ENCODE data around the gene ELAC2. TPM values are rescaled to one million over a fixed set of nuclear protein-coding genes. Genes with fewer than 3 reads are reported as not detected.

The ELAC2 gene
- polyA plus RNA-seq, 1 donor from 2014 or later = 34.6 TPM

DNA sequence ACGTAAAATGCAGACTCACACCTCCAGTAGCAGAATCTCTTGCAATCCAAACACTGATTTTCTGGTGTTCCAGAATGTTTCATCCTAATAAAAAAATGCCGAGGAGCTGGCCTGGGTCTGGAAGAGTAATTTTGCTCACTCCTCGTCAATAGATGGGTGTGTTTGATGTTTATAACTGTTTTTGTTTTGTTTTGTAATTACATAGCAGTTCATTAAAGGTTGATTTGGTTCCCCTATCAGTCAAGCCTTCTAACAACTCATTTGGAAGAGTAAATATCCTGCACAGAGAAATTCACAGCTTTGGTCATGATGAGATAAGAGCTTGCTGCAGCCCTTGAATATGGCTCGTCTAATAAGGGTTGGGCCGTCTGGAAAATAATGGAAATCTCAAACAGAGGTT, 36.8 kb upstream of the ELAC2 start:
- TF ChIP-seq MXI1 (conservative IDR thresholded peaks at IDR 0.05; ENCODE audit: poor library complexity, severe bottlenecking) (no peak), CTCF (IDR thresholded peaks at IDR 0.05; ENCODE audit: poor library complexity, severe bottlenecking) (no peak), RAD21 (conservative IDR thresholded peaks at IDR 0.05) (no peak)
- Histone ChIP-seq H3K27me3 (ENCODE audit: insufficient read depth, low read depth, low read length) (no peaks in the 10 kb centered on the region), H3K9me2 (ENCODE audit: insufficient read depth, low read length) (no peaks in the 10 kb centered on the region), H3K79me2 (replicated peaks; ENCODE audit: insufficient read depth, low read length) (no peaks in the 10 kb centered on the region), H3K9ac (ENCODE audit: low read length) (no peak overlapping the region), H2AFZ (ENCODE audit: low read depth, low read length) (no peak overlapping the region), H3F3A (ENCODE audit: insufficient read depth, low read length, poor library complexity, severe bottlenecking) (no peaks in the 10 kb centered on the region), H3K36me3 (ENCODE audit: insufficient read depth, low read length) (no peaks in the 10 kb centered on the region), H3K4me3 (ENCODE audit: low read length) (no peak overlapping the region), H4K20me1 (ENCODE audit: insufficient read depth) (no peaks in the 10 kb centered on the region), H3K9me3 (ENCODE audit: low read length) (no peaks in the 10 kb centered on the region), H3K4me2 (ENCODE audit: low read length) (no peak overlapping the region), H3K27ac (ENCODE audit: low read length) (no peak overlapping the region)

GRCh38 chr17:13051915-13052314, 34.1 kb upstream of the ELAC2 start:
- Histone ChIP-seq H3K27me3 (ENCODE audit: insufficient read depth, low read depth, low read length) (no peaks in the 10 kb centered on the region), H3K9me2 (ENCODE audit: insufficient read depth, low read length) (no peaks in the 10 kb centered on the region), H3K36me3 (ENCODE audit: insufficient read depth, low read length) (no peaks in the 10 kb centered on the region), H3K9ac (ENCODE audit: low read length) (no peak overlapping the region), H3F3A (ENCODE audit: insufficient read depth, low read length, poor library complexity, severe bottlenecking) (no peaks in the 10 kb centered on the region), H4K20me1 (ENCODE audit: insufficient read depth) (no peaks in the 10 kb centered on the region), H3K27ac (ENCODE audit: low read length) (no peak overlapping the region), H3K4me2 (ENCODE audit: low read length) (no peak overlapping the region), H3K9me3 (ENCODE audit: low read length) (no peaks in the 10 kb centered on the region), H3K79me2 (replicated peaks; ENCODE audit: insufficient read depth, low read length) (no peaks in the 10 kb centered on the region), H3K4me3 (ENCODE audit: low read length) (no peak overlapping the region), H2AFZ (ENCODE audit: low read depth, low read length) (no peak overlapping the region)
- no peak for TF ChIP-seq MXI1 (conservative IDR thresholded peaks at IDR 0.05; ENCODE audit: poor library complexity, severe bottlenecking)
- no peak for TF ChIP-seq TAF1 (IDR thresholded peaks at IDR 0.05; ENCODE audit: low read depth)
- TF ChIP-seq, protein P1, sequence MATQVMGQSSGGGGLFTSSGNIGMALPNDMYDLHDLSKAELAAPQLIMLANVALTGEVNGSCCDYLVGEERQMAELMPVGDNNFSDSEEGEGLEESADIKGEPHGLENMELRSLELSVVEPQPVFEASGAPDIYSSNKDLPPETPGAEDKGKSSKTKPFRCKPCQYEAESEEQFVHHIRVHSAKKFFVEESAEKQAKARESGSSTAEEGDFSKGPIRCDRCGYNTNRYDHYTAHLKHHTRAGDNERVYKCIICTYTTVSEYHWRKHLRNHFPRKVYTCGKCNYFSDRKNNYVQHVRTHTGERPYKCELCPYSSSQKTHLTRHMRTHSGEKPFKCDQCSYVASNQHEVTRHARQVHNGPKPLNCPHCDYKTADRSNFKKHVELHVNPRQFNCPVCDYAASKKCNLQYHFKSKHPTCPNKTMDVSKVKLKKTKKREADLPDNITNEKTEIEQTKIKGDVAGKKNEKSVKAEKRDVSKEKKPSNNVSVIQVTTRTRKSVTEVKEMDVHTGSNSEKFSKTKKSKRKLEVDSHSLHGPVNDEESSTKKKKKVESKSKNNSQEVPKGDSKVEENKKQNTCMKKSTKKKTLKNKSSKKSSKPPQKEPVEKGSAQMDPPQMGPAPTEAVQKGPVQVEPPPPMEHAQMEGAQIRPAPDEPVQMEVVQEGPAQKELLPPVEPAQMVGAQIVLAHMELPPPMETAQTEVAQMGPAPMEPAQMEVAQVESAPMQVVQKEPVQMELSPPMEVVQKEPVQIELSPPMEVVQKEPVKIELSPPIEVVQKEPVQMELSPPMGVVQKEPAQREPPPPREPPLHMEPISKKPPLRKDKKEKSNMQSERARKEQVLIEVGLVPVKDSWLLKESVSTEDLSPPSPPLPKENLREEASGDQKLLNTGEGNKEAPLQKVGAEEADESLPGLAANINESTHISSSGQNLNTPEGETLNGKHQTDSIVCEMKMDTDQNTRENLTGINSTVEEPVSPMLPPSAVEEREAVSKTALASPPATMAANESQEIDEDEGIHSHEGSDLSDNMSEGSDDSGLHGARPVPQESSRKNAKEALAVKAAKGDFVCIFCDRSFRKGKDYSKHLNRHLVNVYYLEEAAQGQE (IDR thresholded peaks at IDR 0.05; ENCODE audit: borderline replicate concordance) = no peak
- TF ChIP-seq RAD21 (conservative IDR thresholded peaks at IDR 0.05) = no peak
- TF ChIP-seq CTCF (IDR thresholded peaks at IDR 0.05; ENCODE audit: poor library complexity, severe bottlenecking) = no peak
- TF ChIP-seq EZH2 (IDR thresholded peaks at IDR 0.05; ENCODE audit: borderline replicate concordance, insufficient read depth, low read length, poor library complexity, severe bottlenecking) = no peak
- no peak for TF ChIP-seq SMC3 (conservative IDR thresholded peaks at IDR 0.05; ENCODE audit: poor library complexity)
- no peak for TF ChIP-seq POLR2AphosphoS5 (IDR thresholded peaks at IDR 0.05)
- no peak for TF ChIP-seq EP300 (conservative IDR thresholded peaks at IDR 0.05; ENCODE audit: poor library complexity, severe bottlenecking)
